IPS-NIHi7 (cell line): ENCODE results near the gene LPCAT1.
A peak's percentile ranks its signal among the peaks of the same experiment; 100 is the strongest.
"Not testable (repeated sequence)": the region's sequence is repeated elsewhere in the genome, so short reads cannot be mapped to it uniquely, and the experiment has no call there.

Source experiments
- DNase-seq: peaks from one replicate; pipeline ENCODE4 v3.0.0; 2012; ENCODE audit warnings: mixed read lengths; ENCODE audit errors: extremely low spot score

The LPCAT1 gene

GRCh38 chr5:1523793-1524480 is at the start of gene LPCAT1:
Gene LPCAT1 (minus strand): TSS chr5:1523960. CDS start chr5:1523844, 116 bp downstream.
- peak; percentile 89 for DNase-seq

GRCh38 chr5:1571875-1572274 is 48.1 kb upstream of the LPCAT1 start:
- DNase-seq, result not testable (repeated sequence)

GRCh38 chr5:1570975-1571374 is 47.2 kb upstream of the LPCAT1 start:
- no peak for DNase-seq

- no peak for DNase-seq
Measured at GRCh38 chr5:1568201-1568979, 44.6 kb upstream of the LPCAT1 start.

- not testable (repeated sequence) for DNase-seq
Measured at GRCh38 chr5:1567527-1568200, 43.9 kb upstream of the LPCAT1 start.

GRCh38 chr5:1565737-1566734 is 42.3 kb upstream of the LPCAT1 start:
- no peak for DNase-seq

- no peak for DNase-seq
Measured at GRCh38 chr5:1564824-1565736, 41.3 kb upstream of the LPCAT1 start.

- DNase-seq, result no peak
Measured at GRCh38 chr5:1564182-1564748, 40.5 kb upstream of the LPCAT1 start.

GRCh38 chr5:1563617-1564181 is 39.9 kb upstream of the LPCAT1 start:
- DNase-seq, result no peak

- DNase-seq, result no peak
Measured at GRCh38 chr5:1563051-1563461, 39.3 kb upstream of the LPCAT1 start.

- DNase-seq, result no peak
Measured at GRCh38 chr5:1562599-1562998, 38.8 kb upstream of the LPCAT1 start.

- DNase-seq, result no peak
Measured at GRCh38 chr5:1561402-1561929, 37.7 kb upstream of the LPCAT1 start.

- DNase-seq, result not testable (repeated sequence)
Measured at GRCh38 chr5:1560499-1560898, 36.7 kb upstream of the LPCAT1 start.

GRCh38 chr5:1558944-1559343 is 35.2 kb upstream of the LPCAT1 start:
- DNase-seq, result no peak

GRCh38 chr5:1557114-1557873 is 33.5 kb upstream of the LPCAT1 start:
- DNase-seq, result no peak

- no peak for DNase-seq
Measured at GRCh38 chr5:1555808-1556731, 32.3 kb upstream of the LPCAT1 start.

GRCh38 chr5:1555011-1555807 is 31.4 kb upstream of the LPCAT1 start:
- no peak for DNase-seq
